GM12878 (cell line): ENCODE data around the gene SYTL1. TPM values are rescaled to one million over a fixed set of nuclear protein-coding genes. Genes with fewer than 3 reads are reported as not detected.

Experiments
- ATAC-seq: fragments of 200-7000 bp; cut with Tn5 transposase; 3 replicates; pipeline ENCODE4 v1.9.1; 2020; ENCODE audit warnings: mild to moderate bottlenecking, moderate library complexity
- BruUV-seq: library from RNA; stranded (reverse); fragments of 400-500 nt; replicated peaks from 2 replicates; lab custom pipeline; 2021; lab: Mats Ljungman, UMichigan
- CTCF ChIA-PET: fragments of 300-600 bp; sonication (Branson Sonifier 250); formaldehyde crosslinking; extraction: SDS; loops from one replicate; lab custom pipeline; 2021; ENCODE audit warnings: inconsistent platforms; lab: Yijun Ruan, JAX
- POLR2A ChIA-PET: fragments of 350-600 bp; formaldehyde crosslinking; extraction: SDS; loops from one replicate; lab custom pipeline; 2021; ENCODE audit warnings: inconsistent platforms; lab: Charles Lee
- RAD21 ChIA-PET: fragments of 300-600 bp; sonication (Branson Sonifier 250); formaldehyde crosslinking; loops from one replicate; lab custom pipeline; 2023; ENCODE audit warnings: antibody characterized with exemption; ENCODE audit not compliant: unreplicated experiment; lab: Charles Lee
- SMC1A ChIA-PET: fragments of 300-600 bp; sonication (Branson Sonifier 250); formaldehyde crosslinking; loops from one replicate; lab custom pipeline; 2023; ENCODE audit not compliant: unreplicated experiment, uncharacterized antibody; lab: Charles Lee
- DNase-seq: peaks from one replicate; pipeline ENCODE4 v3.0.0-alpha.2; 2011; ENCODE audit warnings: low read depth, low spot score
- FAIRE-seq: peaks from 3 replicates; lab custom pipeline; 2011; peaks lifted over from hg19 to GRCh38; lab: Jason Lieb, UNC
- H2AFZ ChIP-seq: 2 replicates; pipeline ENCODE4 v1.6.0; 2011; ENCODE audit warnings: low read depth, low read length, control low read depth; ENCODE audit not compliant: control insufficient read depth
- H3K27ac ChIP-seq: 2 replicates; pipeline ENCODE4 v1.5.1; 2011; ENCODE audit warnings: control low read depth; ENCODE audit not compliant: control insufficient read depth, insufficient read depth
- H3K27me3 ChIP-seq, 2 experiments: replicated peaks in 1 of 2; 2 replicates each; pipeline versions ENCODE4 v1.6.0 to v1.6.1; 2011; ENCODE audit warnings: low read length in 1 of 2; ENCODE audit not compliant: control insufficient read depth in 2 of 2, insufficient read depth in 2 of 2
- H3K36me3 ChIP-seq, 2 experiments: 2 replicates each; pipeline ENCODE4 v1.5.1; 2011; ENCODE audit warnings: low read length in 1 of 2; ENCODE audit not compliant: control insufficient read depth in 2 of 2, insufficient read depth in 2 of 2
- H3K4me1 ChIP-seq: 2 replicates; pipeline ENCODE4 v1.6.1; 2011; ENCODE audit warnings: mild to moderate bottlenecking, low read length, moderate library complexity, mixed read lengths; ENCODE audit not compliant: control insufficient read depth, insufficient read depth
- H3K4me2 ChIP-seq: 2 replicates; pipeline ENCODE4 v1.6.0; 2011; ENCODE audit warnings: control low read depth; ENCODE audit not compliant: control insufficient read depth, insufficient read depth
- H3K4me3 ChIP-seq: fragments of 200-600 bp; sonication (generic); 2 replicates; pipeline ENCODE4 v1.5.1; 2016
- H3K79me2 ChIP-seq: 2 replicates; pipeline ENCODE4 v1.6.0; 2011; ENCODE audit warnings: low read length; ENCODE audit not compliant: control insufficient read depth, insufficient read depth
- H3K9ac ChIP-seq: 2 replicates; pipeline ENCODE4 v1.8.0; 2011; ENCODE audit warnings: low read length, control low read depth, mixed read lengths; ENCODE audit not compliant: control insufficient read depth, insufficient read depth
- H3K9me3 ChIP-seq: replicated peaks from 3 replicates; pipeline ENCODE4 v1.5.1; 2011; ENCODE audit warnings: mild to moderate bottlenecking, low read length; ENCODE audit not compliant: control insufficient read depth, insufficient read depth
- H4K20me1 ChIP-seq: 2 replicates; pipeline ENCODE4 v1.6.0; 2011; ENCODE audit not compliant: control insufficient read depth, insufficient read depth
- BMI1 ChIP-seq: fragments of 450-650 bp; IDR thresholded peaks from 2 replicates; pipeline ENCODE4 v1.6.1; 2016; ENCODE audit warnings: mild to moderate bottlenecking, moderate library complexity, borderline replicate concordance
- GATAD2B ChIP-seq: fragments of 450-650 bp; conservative IDR thresholded peaks from 2 replicates; pipeline ENCODE4 v1.6.1; 2017; ENCODE audit warnings: low read depth, mild to moderate bottlenecking, moderate library complexity
- HDAC2 ChIP-seq: fragments of 200-600 bp; sonication (generic); IDR thresholded peaks from 2 replicates; pipeline ENCODE4 v1.6.1; 2017
- KLF5 ChIP-seq: fragments of 450-650 bp; IDR thresholded peaks from 2 replicates; pipeline ENCODE4 v1.6.1; 2014; ENCODE audit warnings: mild to moderate bottlenecking; ENCODE audit not compliant: partially characterized antibody
- MEF2B ChIP-seq: fragments of 450-650 bp; IDR thresholded peaks from 2 replicates; pipeline ENCODE4 v1.6.1; 2018; ENCODE audit warnings: mild to moderate bottlenecking, moderate library complexity; ENCODE audit not compliant: partially characterized antibody, poor library complexity, severe bottlenecking
- NRF1 ChIP-seq: conservative IDR thresholded peaks from 2 replicates; pipeline ENCODE4 v1.6.1; 2011; ENCODE audit warnings: mild to moderate bottlenecking, low read depth, low read length, improper control_type of control experiment
- POLR2A ChIP-seq: IDR thresholded peaks from 2 replicates; pipeline ENCODE4 v1.6.1; 2011; ENCODE audit warnings: low read depth, mild to moderate bottlenecking, low read length
- RBBP5 ChIP-seq: fragments of 200-600 bp; sonication (generic); conservative IDR thresholded peaks from 2 replicates; pipeline ENCODE4 v1.6.1; 2016
- WGBS: methylation state at CpG from one replicate; pipeline ENCODE4 v1.1.6; 2016; ENCODE audit warnings: low lambda C conversion rate; ENCODE audit not compliant: insufficient replicate concordance, insufficient coverage; ENCODE audit errors: missing lambda C conversion rate; 5-methylcytosine and 5-hydroxymethylcytosine counted together
- in situ Hi-C: fragments of 300-500 bp; cut with MboI; formaldehyde crosslinking; loops from 9 replicates; pipeline ENCODE4 v1.14.3; 2018; ENCODE audit warnings: mixed read lengths
- intact Hi-C: fragments of 100-400 bp; cut with micrococcal nuclease; formaldehyde crosslinking; loops from one replicate; pipeline ENCODE4 v1.14.2; 2022; ENCODE audit not compliant: unreplicated experiment
- polyA plus RNA-seq, 11 experiments: library from polyadenylated mRNA; depleted of rRNA in 4 of 11; unstranded in 6 of 11; stranded (reverse) in 5 of 11; fragments of >200 nt; fragmentation: Nextera tagmentation in 4 of 11; fragmentation: Illumina TruSeq in 1 of 11; extraction: Ambion mirVana in 4 of 11; extraction: Trizol in 1 of 11; gene quantifications; 1 replicate in 1 of 11; 2 replicates in 10 of 11; pipeline versions ENCODE4 v1.2.1 to v1.2.3, GENCODE V29; 2011 to 2016; ENCODE audit warnings: inconsistent platforms in 2 of 11, missing spikeins in 2 of 11, low read depth in 1 of 11
- total RNA-seq, 4 experiments: library from RNA; depleted of rRNA in 3 of 4; stranded (reverse); fragments of >200 nt in 3 of 4; fragmentation: Illumina TruSeq in 1 of 4; extraction: Trizol in 1 of 4; gene quantifications; 2 replicates each; pipeline versions ENCODE4 v1.2.1 to v1.2.3, GENCODE V29; 2013 to 2021
- TF ChIP-seq, protein P1 (sequence below): fragments of 450-650 bp; IDR thresholded peaks from 2 replicates; pipeline ENCODE4 v1.6.1; 2016; ENCODE audit warnings: mild to moderate bottlenecking
- TF ChIP-seq, protein P2 (sequence below): fragments of 150-350 bp; IDR thresholded peaks from 2 replicates; pipeline ENCODE4 v1.6.1; 2014; ENCODE audit warnings: mild to moderate bottlenecking, low read depth, low read length
- TF ChIP-seq, protein P3 (sequence below): fragments of 450-650 bp; IDR thresholded peaks from 2 replicates; pipeline ENCODE4 v1.6.1; 2016; ENCODE audit warnings: mild to moderate bottlenecking, moderate library complexity, borderline replicate concordance

Gene SYTL1
- total and polyA plus RNA-seq, 10 of the 15 experiments (the other 5 are each of a cell fraction or from before 2014, with no cell fraction given): 0.72 to 45.6 (median 14.8) TPM

DNA sequence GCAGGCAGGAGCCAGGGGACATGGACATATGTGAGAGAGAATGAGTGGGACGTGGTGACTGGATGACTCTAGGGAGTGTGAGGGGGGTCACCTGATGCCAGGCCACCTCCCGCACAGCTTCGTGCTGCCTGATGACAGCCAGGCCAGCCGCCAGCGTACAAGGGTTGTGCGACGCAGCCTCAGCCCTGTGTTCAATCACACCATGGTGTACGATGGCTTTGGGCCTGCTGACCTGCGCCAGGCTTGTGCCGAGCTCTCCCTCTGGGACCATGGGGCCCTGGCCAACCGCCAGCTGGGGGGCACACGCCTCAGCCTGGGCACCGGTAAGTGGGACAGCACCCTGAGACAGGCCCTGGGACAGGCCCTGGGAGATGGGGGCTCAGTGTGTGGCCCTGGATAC lies 11.3 kb downstream of the SYTL1 start:
- ATAC-seq: no peak
- FAIRE-seq: no peak
- in situ Hi-C loops: no loop called here
- intact Hi-C loops: no loop called here
- no peak overlapping the region for H3K27ac ChIP-seq
- H3K9me3 ChIP-seq: no peaks in the 10 kb centered on the region
- H3K9ac ChIP-seq: no peak overlapping the region
- no peaks in the 10 kb centered on the region for H3K79me2 ChIP-seq
- ChIA-PET POLR2A (no interaction called here), SMC1A (interaction anchor here (1.2 kb wide), 1 partner anchor 34 kb away, joined by 3 read pairs; no protein-coding TSS in a partner anchor), CTCF (interaction anchor here (1.1 to 8.7 kb wide), 5 partner anchors 12 to 55 kb away, joined by 3 to 126 read pairs (median 14); partner anchors contain the start of gene GPR3), RAD21 (no interaction called here)
- H3K4me3 ChIP-seq: no peak overlapping the region
- no TSS peak for BruUV-seq
- DNase-seq: no peak
- 96% methylated on average over 13 of the region's 13 CpGs for WGBS
- H3K36me3 ChIP-seq: no peaks in the 10 kb centered on the region
- H3K27me3 ChIP-seq: no peaks in the 10 kb centered on the region
- TF ChIP-seq, protein P1, sequence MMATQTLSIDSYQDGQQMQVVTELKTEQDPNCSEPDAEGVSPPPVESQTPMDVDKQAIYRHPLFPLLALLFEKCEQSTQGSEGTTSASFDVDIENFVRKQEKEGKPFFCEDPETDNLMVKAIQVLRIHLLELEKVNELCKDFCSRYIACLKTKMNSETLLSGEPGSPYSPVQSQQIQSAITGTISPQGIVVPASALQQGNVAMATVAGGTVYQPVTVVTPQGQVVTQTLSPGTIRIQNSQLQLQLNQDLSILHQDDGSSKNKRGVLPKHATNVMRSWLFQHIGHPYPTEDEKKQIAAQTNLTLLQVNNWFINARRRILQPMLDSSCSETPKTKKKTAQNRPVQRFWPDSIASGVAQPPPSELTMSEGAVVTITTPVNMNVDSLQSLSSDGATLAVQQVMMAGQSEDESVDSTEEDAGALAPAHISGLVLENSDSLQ: no peak
- TF ChIP-seq KLF5 (no peak), POLR2A (0 out of 2 replicates have a peak, but pooled peaks have one; percentile 26)
- no peaks in the 10 kb centered on the region for H4K20me1 ChIP-seq
- peaks cover 4% of the 10 kb centered on the region for H3K4me1 ChIP-seq
- H3K4me2 ChIP-seq: no peak overlapping the region
- H2AFZ ChIP-seq: no peak overlapping the region

DNA sequence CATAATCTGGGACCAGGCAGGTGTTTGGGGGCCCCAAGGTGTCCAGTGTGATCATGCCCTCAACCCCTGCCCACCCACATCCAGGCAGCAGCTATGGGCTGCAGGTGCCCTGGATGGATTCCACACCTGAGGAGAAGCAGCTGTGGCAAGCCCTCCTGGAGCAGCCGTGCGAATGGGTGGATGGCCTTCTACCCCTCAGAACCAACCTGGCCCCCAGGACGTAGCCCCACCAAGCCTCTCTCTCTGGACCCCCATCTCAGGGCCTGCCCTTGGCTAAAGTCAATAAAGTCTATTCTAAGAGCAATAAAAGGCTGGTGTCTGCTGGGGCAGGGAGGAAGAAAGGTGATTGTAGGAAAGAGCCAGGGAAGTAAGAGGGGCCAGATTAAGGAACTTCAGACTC lies 11.8 kb downstream of the SYTL1 start:
- Histone ChIP-seq H3K79me2 (no peaks in the 10 kb centered on the region), H4K20me1 (no peaks in the 10 kb centered on the region), H3K27ac (no peak overlapping the region), H3K4me3 (no peak overlapping the region), H3K36me3 (no peaks in the 10 kb centered on the region), H3K9ac (no peak overlapping the region), H3K9me3 (no peaks in the 10 kb centered on the region), H2AFZ (no peak overlapping the region), H3K4me1 (peaks cover 4% of the 10 kb centered on the region), H3K27me3 (no peaks in the 10 kb centered on the region; a peak in 1 of 4 replicates), H3K4me2 (no peak overlapping the region)
- BruUV-seq: no TSS peak
- no peak for FAIRE-seq
- CTCF ChIA-PET: interaction anchor here (1.1 to 8.7 kb wide), 7 partner anchors 13 to 248 kb away, joined by 3 to 126 read pairs (median 14); partner anchors contain the start of genes GPR3 and MAP3K6
- POLR2A ChIA-PET: no interaction called here
- intact Hi-C loops: no loop called here
- no peak for ATAC-seq
- in situ Hi-C loops: no loop called here
- no peak for DNase-seq
- SMC1A ChIA-PET: interaction anchor here (0.6 to 1.2 kb wide), 2 partner anchors 34 to 218 kb away, joined by 3 read pairs; no protein-coding TSS in a partner anchor
- WGBS: 64% methylated on average over 3 of the region's 3 CpGs
- RAD21 ChIA-PET: no interaction called here
- TF ChIP-seq NRF1 (no peak), BMI1 (no peak), RBBP5 (no peak), GATAD2B (no peak), HDAC2 (no peak), MEF2B (no peak)
- TF ChIP-seq, protein P2, sequence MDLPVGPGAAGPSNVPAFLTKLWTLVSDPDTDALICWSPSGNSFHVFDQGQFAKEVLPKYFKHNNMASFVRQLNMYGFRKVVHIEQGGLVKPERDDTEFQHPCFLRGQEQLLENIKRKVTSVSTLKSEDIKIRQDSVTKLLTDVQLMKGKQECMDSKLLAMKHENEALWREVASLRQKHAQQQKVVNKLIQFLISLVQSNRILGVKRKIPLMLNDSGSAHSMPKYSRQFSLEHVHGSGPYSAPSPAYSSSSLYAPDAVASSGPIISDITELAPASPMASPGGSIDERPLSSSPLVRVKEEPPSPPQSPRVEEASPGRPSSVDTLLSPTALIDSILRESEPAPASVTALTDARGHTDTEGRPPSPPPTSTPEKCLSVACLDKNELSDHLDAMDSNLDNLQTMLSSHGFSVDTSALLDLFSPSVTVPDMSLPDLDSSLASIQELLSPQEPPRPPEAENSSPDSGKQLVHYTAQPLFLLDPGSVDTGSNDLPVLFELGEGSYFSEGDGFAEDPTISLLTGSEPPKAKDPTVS: no peak
- TF ChIP-seq, protein P3, sequence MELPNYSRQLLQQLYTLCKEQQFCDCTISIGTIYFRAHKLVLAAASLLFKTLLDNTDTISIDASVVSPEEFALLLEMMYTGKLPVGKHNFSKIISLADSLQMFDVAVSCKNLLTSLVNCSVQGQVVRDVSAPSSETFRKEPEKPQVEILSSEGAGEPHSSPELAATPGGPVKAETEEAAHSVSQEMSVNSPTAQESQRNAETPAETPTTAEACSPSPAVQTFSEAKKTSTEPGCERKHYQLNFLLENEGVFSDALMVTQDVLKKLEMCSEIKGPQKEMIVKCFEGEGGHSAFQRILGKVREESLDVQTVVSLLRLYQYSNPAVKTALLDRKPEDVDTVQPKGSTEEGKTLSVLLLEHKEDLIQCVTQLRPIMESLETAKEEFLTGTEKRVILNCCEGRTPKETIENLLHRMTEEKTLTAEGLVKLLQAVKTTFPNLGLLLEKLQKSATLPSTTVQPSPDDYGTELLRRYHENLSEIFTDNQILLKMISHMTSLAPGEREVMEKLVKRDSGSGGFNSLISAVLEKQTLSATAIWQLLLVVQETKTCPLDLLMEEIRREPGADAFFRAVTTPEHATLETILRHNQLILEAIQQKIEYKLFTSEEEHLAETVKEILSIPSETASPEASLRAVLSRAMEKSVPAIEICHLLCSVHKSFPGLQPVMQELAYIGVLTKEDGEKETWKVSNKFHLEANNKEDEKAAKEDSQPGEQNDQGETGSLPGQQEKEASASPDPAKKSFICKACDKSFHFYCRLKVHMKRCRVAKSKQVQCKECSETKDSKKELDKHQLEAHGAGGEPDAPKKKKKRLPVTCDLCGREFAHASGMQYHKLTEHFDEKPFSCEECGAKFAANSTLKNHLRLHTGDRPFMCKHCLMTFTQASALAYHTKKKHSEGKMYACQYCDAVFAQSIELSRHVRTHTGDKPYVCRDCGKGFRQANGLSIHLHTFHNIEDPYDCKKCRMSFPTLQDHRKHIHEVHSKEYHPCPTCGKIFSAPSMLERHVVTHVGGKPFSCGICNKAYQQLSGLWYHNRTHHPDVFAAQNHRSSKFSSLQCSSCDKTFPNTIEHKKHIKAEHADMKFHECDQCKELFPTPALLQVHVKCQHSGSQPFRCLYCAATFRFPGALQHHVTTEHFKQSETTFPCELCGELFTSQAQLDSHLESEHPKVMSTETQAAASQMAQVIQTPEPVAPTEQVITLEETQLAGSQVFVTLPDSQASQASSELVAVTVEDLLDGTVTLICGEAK: no peak
